Lower lobe of right lung (tissue), 2 donors: ENCODE measurements around the gene IER3. TPM values are rescaled to one million over a fixed set of nuclear protein-coding genes. Genes with fewer than 3 reads are reported as not detected.

Experiments used
- ATAC-seq, 2 donors: fragments of 200-7000 bp; cut with Tn5 transposase; one replicate each; pipeline ENCODE4 v1.9.1; 2020 to 2022; ENCODE audit warnings: mild to moderate bottlenecking in 2 of 2, moderate library complexity in 2 of 2
- DNase-seq: peaks from one replicate; pipeline ENCODE4 v3.0.0-alpha.2; 2020
- H3K27ac ChIP-seq: fragments of 200-600 bp; one replicate; pipeline ENCODE4 v1.8.0; 2022
- H3K27me3 ChIP-seq: fragments of 200-600 bp; one replicate; pipeline ENCODE4 v1.8.0; 2022; ENCODE audit warnings: low read depth
- H3K36me3 ChIP-seq: fragments of 200-600 bp; one replicate; pipeline ENCODE4 v1.8.0; 2022; ENCODE audit warnings: mild to moderate bottlenecking
- H3K4me1 ChIP-seq: fragments of 200-600 bp; one replicate; pipeline ENCODE4 v1.8.0; 2022
- H3K4me3 ChIP-seq: fragments of 200-600 bp; one replicate; pipeline ENCODE4 v1.8.0; 2022; ENCODE audit warnings: mild to moderate bottlenecking
- H3K9me3 ChIP-seq: fragments of 200-600 bp; one replicate; pipeline ENCODE4 v1.8.0; 2022
- intact Hi-C: fragments of 100-400 bp; cut with DNase I; formaldehyde crosslinking; loops from one replicate; pipeline ENCODE4 v1.11.0; 2022
- total RNA-seq: library from RNA; stranded (reverse); fragmentation: NEBNext Ultra II Directional; extraction: Animal tissue kit (Norgen Biotek cat#: 25700); gene quantifications from one replicate; pipeline ENCODE4 v1.2.1, GENCODE V29; 2021
- TF ChIP-seq, protein P1 (sequence below): fragments of 200-600 bp; IDR thresholded peaks from one replicate; pipeline ENCODE4 v1.8.0; 2022; ENCODE audit warnings: antibody characterized with exemption, mild to moderate bottlenecking
- donor health status: DM: no; HTN: yes; CAD: no; lungs with severe emphysema.

The IER3 gene
- total RNA-seq, 1 donor from 2014 or later: 18.0 TPM

DNA sequence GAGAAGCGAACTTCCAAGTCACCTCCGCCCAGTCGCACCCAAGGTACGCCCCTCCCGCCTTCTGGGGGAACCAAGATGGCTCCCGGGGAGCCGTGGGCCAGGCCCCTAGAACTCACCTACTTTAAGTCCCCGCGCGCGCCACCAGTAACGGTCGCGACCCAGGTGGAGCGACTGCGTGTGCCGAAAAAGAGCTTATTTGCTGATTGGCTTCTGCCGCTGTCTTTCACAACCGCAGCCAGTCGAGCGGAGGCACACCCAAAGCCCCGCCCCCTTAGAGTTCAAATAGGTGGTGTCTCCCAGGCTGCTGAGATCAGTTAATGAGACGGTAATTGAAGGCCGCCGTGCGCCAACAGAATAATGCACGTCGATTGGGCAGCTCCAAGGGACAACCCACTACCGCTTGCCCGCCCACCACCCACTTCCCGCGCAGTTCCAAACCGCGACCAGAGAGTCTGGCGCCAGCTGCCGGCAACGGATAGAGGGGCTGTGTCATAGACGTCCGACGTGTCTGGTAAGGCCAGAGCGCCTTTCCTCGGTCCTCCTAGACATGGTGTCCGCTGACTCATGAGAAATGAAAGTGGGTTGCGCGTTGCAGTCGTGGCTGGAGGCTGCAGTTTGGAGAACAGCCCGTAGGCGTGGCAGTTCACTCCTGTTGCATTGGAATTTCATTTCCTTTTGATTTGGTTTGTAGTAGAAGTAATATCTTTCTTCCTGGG lies 27.1 kb downstream of the IER3 start, which contains the start of gene MDC1:
Gene MDC1, minus strand, starts transcription at position 153 of the 716 bp plus-strand sequence. CDS start 2,106 bp downstream, outside the sequence.
- ATAC-seq (peak; percentile 84 to 90), DNase-seq (peak; percentile 100)
- H3K4me1 ChIP-seq: peaks cover 38% of the 10 kb centered on the region
- H3K36me3 ChIP-seq: peaks cover 36% of the 10 kb centered on the region
- TF ChIP-seq, protein P1, sequence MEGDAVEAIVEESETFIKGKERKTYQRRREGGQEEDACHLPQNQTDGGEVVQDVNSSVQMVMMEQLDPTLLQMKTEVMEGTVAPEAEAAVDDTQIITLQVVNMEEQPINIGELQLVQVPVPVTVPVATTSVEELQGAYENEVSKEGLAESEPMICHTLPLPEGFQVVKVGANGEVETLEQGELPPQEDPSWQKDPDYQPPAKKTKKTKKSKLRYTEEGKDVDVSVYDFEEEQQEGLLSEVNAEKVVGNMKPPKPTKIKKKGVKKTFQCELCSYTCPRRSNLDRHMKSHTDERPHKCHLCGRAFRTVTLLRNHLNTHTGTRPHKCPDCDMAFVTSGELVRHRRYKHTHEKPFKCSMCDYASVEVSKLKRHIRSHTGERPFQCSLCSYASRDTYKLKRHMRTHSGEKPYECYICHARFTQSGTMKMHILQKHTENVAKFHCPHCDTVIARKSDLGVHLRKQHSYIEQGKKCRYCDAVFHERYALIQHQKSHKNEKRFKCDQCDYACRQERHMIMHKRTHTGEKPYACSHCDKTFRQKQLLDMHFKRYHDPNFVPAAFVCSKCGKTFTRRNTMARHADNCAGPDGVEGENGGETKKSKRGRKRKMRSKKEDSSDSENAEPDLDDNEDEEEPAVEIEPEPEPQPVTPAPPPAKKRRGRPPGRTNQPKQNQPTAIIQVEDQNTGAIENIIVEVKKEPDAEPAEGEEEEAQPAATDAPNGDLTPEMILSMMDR: peak; percentile 59
- no peaks in the 10 kb centered on the region for H3K27me3 ChIP-seq
- H3K4me3 ChIP-seq: peak within 1 kb of the TSS; percentile 65
- intact Hi-C loops: no loop called here
- H3K27ac ChIP-seq: peak within 1 kb of the TSS; percentile 90
- no peaks in the 10 kb centered on the region for H3K9me3 ChIP-seq

DNA sequence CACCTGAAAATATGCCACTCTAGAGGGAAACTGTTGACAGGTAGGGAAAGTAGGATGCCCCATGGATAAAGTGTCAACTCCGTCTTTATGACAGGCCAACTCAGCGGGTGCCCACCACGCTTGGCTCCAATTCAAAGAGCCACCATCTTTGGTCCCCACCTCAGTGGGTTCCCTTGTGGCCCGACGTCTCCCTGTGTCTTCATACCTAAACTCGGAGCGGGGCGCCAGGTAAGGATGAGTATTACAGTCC lies 27.5 kb downstream of the IER3 start:
- DNase-seq (no peak), ATAC-seq (no peak)
- Histone ChIP-seq H3K9me3 (no peaks in the 10 kb centered on the region), H3K27ac (peak overlapping the region; percentile 90), H3K27me3 (no peaks in the 10 kb centered on the region), H3K4me1 (peaks cover 33% of the 10 kb centered on the region), H3K4me3 (peak overlapping the region; percentile 65), H3K36me3 (peaks cover 36% of the 10 kb centered on the region)
- TF ChIP-seq, protein P1: no peak
- intact Hi-C loops: no loop called here

DNA sequence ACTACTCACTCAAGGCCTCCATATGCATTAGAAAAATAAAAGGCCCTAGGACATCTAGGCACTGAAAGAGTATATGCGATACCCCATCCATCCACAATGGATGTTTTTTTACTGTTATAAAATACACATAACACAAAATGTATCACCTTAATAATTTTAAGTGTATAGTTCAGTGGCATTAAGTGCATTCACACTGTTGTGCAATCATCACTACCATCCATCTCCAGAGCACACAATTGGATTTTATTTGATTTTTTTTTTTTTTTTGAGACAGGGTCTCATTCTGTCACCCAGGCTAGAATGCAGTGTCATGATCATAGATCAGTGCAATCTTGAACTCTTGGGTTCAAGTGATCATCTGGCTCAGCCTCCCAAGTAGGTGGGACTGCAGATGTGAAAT lies 30.1 kb downstream of the IER3 start:
- H3K4me3 ChIP-seq: no peak overlapping the region
- ATAC-seq (no peak), DNase-seq (no peak)
- no peak overlapping the region for H3K27ac ChIP-seq
- intact Hi-C loops: no loop called here
- no peaks in the 10 kb centered on the region for H3K9me3 ChIP-seq
- TF ChIP-seq, protein P1: no peak
- H3K4me1 ChIP-seq: peaks cover 26% of the 10 kb centered on the region
- peaks cover 61% of the 10 kb centered on the region for H3K36me3 ChIP-seq
- no peaks in the 10 kb centered on the region for H3K27me3 ChIP-seq

- no peak overlapping the region for H3K27ac ChIP-seq
- peaks cover 76% of the 10 kb centered on the region for H3K36me3 ChIP-seq
- no peaks in the 10 kb centered on the region for H3K27me3 ChIP-seq
- no peak for ATAC-seq
- intact Hi-C loops: no loop called here
- H3K4me1 ChIP-seq: peaks cover 9% of the 10 kb centered on the region
- no peak overlapping the region for H3K4me3 ChIP-seq
- TF ChIP-seq, protein P1: no peak
- DNase-seq: no peak
- H3K9me3 ChIP-seq: no peaks in the 10 kb centered on the region
These were observed 31.9 kb downstream of the IER3 start for GRCh38 chr6:30712441-30712945.

DNA sequence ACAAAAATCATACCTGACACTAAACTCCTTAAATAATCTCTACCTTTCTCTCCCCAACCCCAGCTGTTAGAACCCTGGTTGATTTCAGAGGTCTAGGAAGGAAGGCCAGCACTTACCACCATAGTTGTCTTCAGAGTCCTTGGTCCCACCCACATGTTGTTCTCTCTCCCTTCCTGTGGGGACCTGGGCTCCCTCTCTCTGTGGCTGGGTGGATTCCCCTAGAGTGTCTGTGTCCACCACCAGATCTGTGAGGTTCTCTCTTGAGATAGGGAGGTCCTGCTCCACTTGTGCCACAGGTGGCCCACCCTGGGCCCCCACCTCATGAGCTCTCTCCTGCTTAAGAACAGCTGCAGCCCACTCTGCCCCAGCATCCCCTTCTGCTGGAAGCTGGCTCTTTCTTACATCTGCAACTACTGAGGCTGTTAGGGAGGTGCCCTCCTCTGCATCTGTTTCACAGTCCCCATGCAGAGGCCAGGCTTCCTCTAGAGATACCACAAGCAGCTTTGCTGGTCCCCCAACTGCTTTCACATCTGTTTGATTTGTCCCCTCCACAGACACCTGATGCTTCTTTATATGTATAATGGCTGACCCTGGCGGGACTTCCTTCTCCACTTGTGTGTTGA lies 32.5 kb downstream of the IER3 start:
- ATAC-seq: no peak
- H3K4me1 ChIP-seq: peaks cover 9% of the 10 kb centered on the region
- H3K36me3 ChIP-seq: peaks cover 82% of the 10 kb centered on the region
- no peaks in the 10 kb centered on the region for H3K9me3 ChIP-seq
- no peak overlapping the region for H3K4me3 ChIP-seq
- H3K27ac ChIP-seq: no peak overlapping the region
- no peaks in the 10 kb centered on the region for H3K27me3 ChIP-seq
- peak; percentile 17 for DNase-seq
- TF ChIP-seq, protein P1: no peak
- intact Hi-C loops: no loop called here
